Measurements from ENCODE around the gene CGB2. TPM values are rescaled to one million over a fixed set of nuclear protein-coding genes. Genes with fewer than 3 reads are reported as not detected.
"Not testable (repeated sequence)": the region's sequence is repeated elsewhere in the genome, so short reads cannot be mapped to it uniquely, and the experiment has no call there.

Gene CGB2
- total RNA-seq (2016; rRNA removed; fragmentation: Illumina TruSeq; extraction: Trizol) = not detected in 2 replicates
- not detected in 2 replicates for total RNA-seq (2016; cell fraction: cytosol; rRNA removed; fragmentation: Illumina TruSeq; extraction: Trizol; ENCODE audit: low read depth)
- total RNA-seq (2016; cell fraction: insoluble cytoplasmic fraction; rRNA removed; fragmentation: Illumina TruSeq; extraction: Trizol) = not detected in 2 replicates
- total RNA-seq (2016; cell fraction: membrane; rRNA removed; fragmentation: Illumina TruSeq; extraction: Trizol) = not detected in 2 replicates
- not detected in 2 replicates for total RNA-seq (2016; cell fraction: nucleus; rRNA removed; fragmentation: Illumina TruSeq; extraction: Trizol)
- polyA plus RNA-seq (2011; rRNA removed) = not detected in 2 replicates
- polyA plus RNA-seq (2011; cell fraction: cytosol; rRNA removed) = not detected in 2 replicates
- polyA plus RNA-seq (2011; cell fraction: nucleus; rRNA removed) = not detected in 2 replicates
- not detected in 2 replicates for polyA plus RNA-seq (2012)
- polyA plus RNA-seq (2016; cell fraction: cytosol; fragmentation: Illumina TruSeq; extraction: Trizol; ENCODE audit: low read depth) = not detected in 2 replicates
- polyA plus RNA-seq (2016; cell fraction: insoluble cytoplasmic fraction; fragmentation: Illumina TruSeq; extraction: Trizol; ENCODE audit: low read depth) = not detected in 2 replicates
- not detected in 2 replicates for polyA plus RNA-seq (2016; cell fraction: membrane; fragmentation: Illumina TruSeq; extraction: Trizol; ENCODE audit: low read depth)
- not detected in 2 replicates for polyA plus RNA-seq (2016; cell fraction: nucleus; fragmentation: Illumina TruSeq; extraction: Trizol; ENCODE audit: insufficient read depth, low read depth)
- not detected in 2 replicates for polyA minus RNA-seq (2011; rRNA and poly(A)+ RNA removed; ENCODE audit: low replicate concordance)
- polyA minus RNA-seq (2011; cell fraction: cytosol; rRNA and poly(A)+ RNA removed) = not detected in 2 replicates
- polyA minus RNA-seq (2011; cell fraction: nucleus; rRNA and poly(A)+ RNA removed) = not detected in 2 replicates
- Bru-seq, nascent RNA = not detected
- BruChase-seq, experiment 1, labeled RNA remaining after a 6-hour chase = not detected
- not detected for BruChase-seq, experiment 2, labeled RNA remaining after a 2-hour chase
- long read RNA-seq, experiment 1 = 0 reads
- long read RNA-seq, experiment 2 = 0 reads

DNA sequence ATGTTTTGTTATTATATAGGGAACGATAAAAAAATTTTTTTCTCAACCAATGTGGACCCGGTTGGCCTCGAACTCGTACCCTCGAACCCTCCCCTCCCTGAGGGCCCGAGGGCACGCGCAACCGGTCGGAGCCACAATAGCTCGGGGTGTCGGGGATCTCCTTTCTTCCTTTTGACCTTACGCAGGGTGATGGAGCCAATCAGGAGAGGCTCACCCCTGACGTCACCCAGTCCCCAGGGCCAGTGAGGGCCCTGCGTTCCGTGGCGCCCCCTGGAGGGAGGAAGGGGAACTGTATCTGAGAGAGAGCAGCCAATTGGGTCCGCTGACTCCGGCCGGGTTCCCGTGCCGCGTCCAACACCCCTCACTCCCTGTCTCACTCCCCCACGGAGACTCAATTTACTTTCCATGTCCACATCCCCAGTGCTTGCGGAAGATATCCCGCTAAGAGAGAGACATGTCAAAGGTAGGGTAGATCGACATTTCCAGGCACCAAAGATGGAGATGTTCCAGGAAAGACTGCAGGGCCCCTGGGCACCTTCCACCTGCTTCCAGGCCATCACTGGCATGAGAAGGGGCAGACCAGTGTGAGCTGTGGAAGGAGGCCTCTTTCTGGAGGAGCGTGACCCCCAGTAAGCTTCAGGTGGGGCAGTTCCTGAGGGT is at the start of gene CGB2:
Gene CGB2, plus strand, starts transcription at position 249 of the 660 bp plus-strand sequence. Its CDS starts 206 bp downstream, at position 455.
- H3K36me3 ChIP-seq (replicated peaks in 1 of 2; ENCODE audit: control insufficient read depth in 1 of 2, insufficient read depth in 2 of 2, low read length in 2 of 2); CTCF ChIA-PET (ENCODE audit: low intra/inter-chr PET ratio, low total read pairs); POLR2A ChIA-PET; H3K9me3 ChIP-seq (ENCODE audit: low read length); H3K27ac ChIP-seq (ENCODE audit: extremely low read length, insufficient read depth, low read length); H3K79me2 ChIP-seq (ENCODE audit: insufficient read depth, low read length); H4K20me1 ChIP-seq (ENCODE audit: insufficient read depth, low read length); H2AFZ ChIP-seq (ENCODE audit: low read length); H3K27me3 ChIP-seq (ENCODE audit: control insufficient read depth in 1 of 2, insufficient read depth in 2 of 2, low read length in 2 of 2); H3K4me1 ChIP-seq (ENCODE audit: insufficient read depth, low read length); in situ Hi-C loops (cut with HindIII; ENCODE audit: extremely low pct_ligation_motif_present, low pct_unique_long_range_greater_than_20kb); FAIRE-seq; intact Hi-C loops (cut with micrococcal nuclease; ENCODE audit: unreplicated experiment); BruUV-seq (replicated peaks); H3K4me3 ChIP-seq (replicated peaks in 1 of 3; ENCODE audit: insufficient read depth in 1 of 3, low read depth in 2 of 3, low read length in 3 of 3); H3K9ac ChIP-seq (ENCODE audit: insufficient read depth, low read depth, low read length); H3K4me2 ChIP-seq (ENCODE audit: low read depth, low read length); TF ChIP-seq CREM, ATF7 (CRISPR knock-in tag; IDR thresholded peaks at IDR 0.05): not testable (repeated sequence)
- WGBS (ENCODE audit: low lambda C conversion rate) = 15% methylated on average over 23 of the region's 28 CpGs
- ATAC-seq (peak; percentile 77), DNase-seq (ENCODE audit: low spot score) (peak; percentile 62)
- TF ChIP-seq NFYB (CRISPR knock-in tag; IDR thresholded peaks at IDR 0.05) (peak; percentile 77), KDM1A (CRISPR knock-in tag; IDR thresholded peaks at IDR 0.05) (peak; percentile 18; the same call in 1 of the 2 replicates), CREB1 (IDR thresholded peaks at IDR 0.05) (peak; percentile 87), CREB1 (CRISPR knock-in tag; IDR thresholded peaks at IDR 0.05) (peak; percentile 64), CREM (IDR thresholded peaks at IDR 0.05) (peak; percentile 47; the same call in 1 of the 2 replicates), ATF7 (IDR thresholded peaks at IDR 0.05) (peak; percentile 40; the same call in 1 of the 2 replicates), NFYC (CRISPR knock-in tag; IDR thresholded peaks at IDR 0.05) (peak; percentile 82), STAG1 (CRISPR knock-in tag; IDR thresholded peaks at IDR 0.05) (0 out of 2 replicates have a peak, but pooled peaks have one; percentile 14), NR2C2 (CRISPR knock-in tag; IDR thresholded peaks at IDR 0.05; ENCODE audit: borderline replicate concordance) (peak; percentile 20; the same call in 1 of the 2 replicates)
- TF ChIP-seq, protein P1, sequence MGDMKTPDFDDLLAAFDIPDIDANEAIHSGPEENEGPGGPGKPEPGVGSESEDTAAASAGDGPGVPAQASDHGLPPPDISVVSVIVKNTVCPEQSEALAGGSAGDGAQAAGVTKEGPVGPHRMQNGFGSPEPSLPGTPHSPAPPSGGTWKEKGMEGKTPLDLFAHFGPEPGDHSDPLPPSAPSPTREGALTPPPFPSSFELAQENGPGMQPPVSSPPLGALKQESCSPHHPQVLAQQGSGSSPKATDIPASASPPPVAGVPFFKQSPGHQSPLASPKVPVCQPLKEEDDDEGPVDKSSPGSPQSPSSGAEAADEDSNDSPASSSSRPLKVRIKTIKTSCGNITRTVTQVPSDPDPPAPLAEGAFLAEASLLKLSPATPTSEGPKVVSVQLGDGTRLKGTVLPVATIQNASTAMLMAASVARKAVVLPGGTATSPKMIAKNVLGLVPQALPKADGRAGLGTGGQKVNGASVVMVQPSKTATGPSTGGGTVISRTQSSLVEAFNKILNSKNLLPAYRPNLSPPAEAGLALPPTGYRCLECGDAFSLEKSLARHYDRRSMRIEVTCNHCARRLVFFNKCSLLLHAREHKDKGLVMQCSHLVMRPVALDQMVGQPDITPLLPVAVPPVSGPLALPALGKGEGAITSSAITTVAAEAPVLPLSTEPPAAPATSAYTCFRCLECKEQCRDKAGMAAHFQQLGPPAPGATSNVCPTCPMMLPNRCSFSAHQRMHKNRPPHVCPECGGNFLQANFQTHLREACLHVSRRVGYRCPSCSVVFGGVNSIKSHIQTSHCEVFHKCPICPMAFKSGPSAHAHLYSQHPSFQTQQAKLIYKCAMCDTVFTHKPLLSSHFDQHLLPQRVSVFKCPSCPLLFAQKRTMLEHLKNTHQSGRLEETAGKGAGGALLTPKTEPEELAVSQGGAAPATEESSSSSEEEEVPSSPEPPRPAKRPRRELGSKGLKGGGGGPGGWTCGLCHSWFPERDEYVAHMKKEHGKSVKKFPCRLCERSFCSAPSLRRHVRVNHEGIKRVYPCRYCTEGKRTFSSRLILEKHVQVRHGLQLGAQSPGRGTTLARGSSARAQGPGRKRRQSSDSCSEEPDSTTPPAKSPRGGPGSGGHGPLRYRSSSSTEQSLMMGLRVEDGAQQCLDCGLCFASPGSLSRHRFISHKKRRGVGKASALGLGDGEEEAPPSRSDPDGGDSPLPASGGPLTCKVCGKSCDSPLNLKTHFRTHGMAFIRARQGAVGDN (CRISPR knock-in tag; IDR thresholded peaks at IDR 0.05) = 0 out of 2 replicates have a peak, but pooled peaks have one; percentile 14
- TF ChIP-seq, protein P2, sequence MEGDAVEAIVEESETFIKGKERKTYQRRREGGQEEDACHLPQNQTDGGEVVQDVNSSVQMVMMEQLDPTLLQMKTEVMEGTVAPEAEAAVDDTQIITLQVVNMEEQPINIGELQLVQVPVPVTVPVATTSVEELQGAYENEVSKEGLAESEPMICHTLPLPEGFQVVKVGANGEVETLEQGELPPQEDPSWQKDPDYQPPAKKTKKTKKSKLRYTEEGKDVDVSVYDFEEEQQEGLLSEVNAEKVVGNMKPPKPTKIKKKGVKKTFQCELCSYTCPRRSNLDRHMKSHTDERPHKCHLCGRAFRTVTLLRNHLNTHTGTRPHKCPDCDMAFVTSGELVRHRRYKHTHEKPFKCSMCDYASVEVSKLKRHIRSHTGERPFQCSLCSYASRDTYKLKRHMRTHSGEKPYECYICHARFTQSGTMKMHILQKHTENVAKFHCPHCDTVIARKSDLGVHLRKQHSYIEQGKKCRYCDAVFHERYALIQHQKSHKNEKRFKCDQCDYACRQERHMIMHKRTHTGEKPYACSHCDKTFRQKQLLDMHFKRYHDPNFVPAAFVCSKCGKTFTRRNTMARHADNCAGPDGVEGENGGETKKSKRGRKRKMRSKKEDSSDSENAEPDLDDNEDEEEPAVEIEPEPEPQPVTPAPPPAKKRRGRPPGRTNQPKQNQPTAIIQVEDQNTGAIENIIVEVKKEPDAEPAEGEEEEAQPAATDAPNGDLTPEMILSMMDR (CRISPR knock-in tag; IDR thresholded peaks at IDR 0.05) = peak; percentile 61
- TF ChIP-seq, protein P3, sequence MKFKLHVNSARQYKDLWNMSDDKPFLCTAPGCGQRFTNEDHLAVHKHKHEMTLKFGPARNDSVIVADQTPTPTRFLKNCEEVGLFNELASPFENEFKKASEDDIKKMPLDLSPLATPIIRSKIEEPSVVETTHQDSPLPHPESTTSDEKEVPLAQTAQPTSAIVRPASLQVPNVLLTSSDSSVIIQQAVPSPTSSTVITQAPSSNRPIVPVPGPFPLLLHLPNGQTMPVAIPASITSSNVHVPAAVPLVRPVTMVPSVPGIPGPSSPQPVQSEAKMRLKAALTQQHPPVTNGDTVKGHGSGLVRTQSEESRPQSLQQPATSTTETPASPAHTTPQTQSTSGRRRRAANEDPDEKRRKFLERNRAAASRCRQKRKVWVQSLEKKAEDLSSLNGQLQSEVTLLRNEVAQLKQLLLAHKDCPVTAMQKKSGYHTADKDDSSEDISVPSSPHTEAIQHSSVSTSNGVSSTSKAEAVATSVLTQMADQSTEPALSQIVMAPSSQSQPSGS (CRISPR knock-in tag; IDR thresholded peaks at IDR 0.05) = peak; percentile 31; the same call in 1 of the 2 replicates
